ENCODE data around the gene GPC3.

Gene GPC3

DNA sequence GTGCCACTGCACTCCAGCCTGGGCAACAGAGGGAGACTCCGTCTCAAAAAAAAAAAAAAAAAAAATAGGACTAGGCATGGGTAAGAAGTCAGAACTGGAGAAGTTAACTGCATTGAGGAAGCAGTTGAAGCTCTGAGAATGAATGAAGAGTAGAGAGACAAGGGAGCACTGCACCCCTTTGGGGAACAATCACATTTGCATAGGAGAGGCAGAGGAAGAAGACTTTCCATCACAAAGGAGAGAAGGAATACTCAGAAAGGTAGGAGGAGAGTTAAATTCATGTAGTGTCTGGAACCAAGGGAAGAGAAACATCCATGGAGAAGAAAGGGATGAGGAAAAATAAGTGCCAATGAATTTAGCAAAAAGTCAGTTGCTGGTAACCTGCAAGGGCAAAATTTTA, 72.4 kb downstream of the GPC3 start:
- no peak for TF ChIP-seq CTCF (conservative IDR thresholded peaks at IDR 0.05; ENCODE audit: low read length)
- no peak for DNase-seq (ENCODE audit: low read depth)
- H3K4me3 ChIP-seq (ENCODE audit: low read length): no peak overlapping the region

DNA sequence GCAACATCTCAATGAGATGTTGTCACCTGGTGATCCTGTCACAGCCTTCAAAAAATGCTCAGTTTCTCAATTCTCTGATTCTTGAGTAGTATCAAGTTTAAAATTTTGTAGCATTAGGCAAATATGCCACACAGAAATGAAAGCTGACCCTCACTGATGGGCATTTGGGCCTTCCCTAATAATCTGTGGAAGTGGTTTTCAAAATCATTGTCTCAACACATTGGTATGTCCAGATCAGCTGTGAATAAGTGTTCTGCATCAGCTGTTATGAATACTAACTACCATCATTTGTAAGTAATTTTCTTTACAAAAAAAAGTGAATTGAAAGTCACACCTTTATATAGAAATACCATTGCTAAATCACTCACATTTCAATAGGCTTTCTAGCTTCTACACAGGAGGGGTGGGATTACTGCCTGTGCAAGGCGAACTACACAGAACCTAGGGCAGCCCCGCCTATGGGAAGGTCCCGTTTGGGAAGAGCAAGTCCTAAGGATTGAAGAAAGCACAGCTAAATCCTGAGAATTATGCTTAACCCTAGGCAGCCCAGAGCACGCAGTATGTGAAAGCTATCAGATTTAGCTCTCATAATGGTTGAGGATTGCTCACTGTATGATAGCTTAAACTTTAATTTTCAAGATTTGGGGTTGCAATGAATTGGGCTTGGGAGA, 73.4 kb downstream of the GPC3 start:
- TF ChIP-seq CTCF (conservative IDR thresholded peaks at IDR 0.05; ENCODE audit: low read length): no peak
- DNase-seq (ENCODE audit: low read depth): no peak
- no peak overlapping the region for H3K4me3 ChIP-seq (ENCODE audit: low read length)

- no peak for TF ChIP-seq CTCF (conservative IDR thresholded peaks at IDR 0.05; ENCODE audit: low read length)
- no peak overlapping the region for H3K4me3 ChIP-seq (ENCODE audit: low read length)
- DNase-seq (ENCODE audit: low read depth): no peak
Measured at GRCh38 chrX:133910539-133910938, 74.9 kb downstream of the GPC3 start.

DNA sequence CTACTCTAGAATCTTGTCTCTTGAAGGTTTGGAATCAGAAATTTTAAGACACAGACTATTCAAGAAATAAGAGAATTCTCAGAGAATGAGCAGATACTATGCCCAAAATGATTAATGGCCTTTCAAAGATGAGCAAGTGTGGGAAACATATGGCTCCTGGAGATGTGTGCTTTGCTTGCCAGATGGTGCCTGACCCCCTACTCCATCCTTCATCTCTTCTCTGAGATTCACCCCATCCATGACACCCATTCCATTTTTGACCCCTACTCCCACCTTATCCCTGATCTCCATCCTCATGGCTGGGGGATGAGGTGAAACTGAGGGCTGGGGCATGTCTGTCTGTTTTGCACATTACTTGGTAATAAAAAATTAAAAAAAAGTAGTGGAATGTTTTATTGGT, 75.5 kb downstream of the GPC3 start:
- no peak for TF ChIP-seq CTCF (conservative IDR thresholded peaks at IDR 0.05; ENCODE audit: low read length)
- DNase-seq (ENCODE audit: low read depth): no peak

DNA sequence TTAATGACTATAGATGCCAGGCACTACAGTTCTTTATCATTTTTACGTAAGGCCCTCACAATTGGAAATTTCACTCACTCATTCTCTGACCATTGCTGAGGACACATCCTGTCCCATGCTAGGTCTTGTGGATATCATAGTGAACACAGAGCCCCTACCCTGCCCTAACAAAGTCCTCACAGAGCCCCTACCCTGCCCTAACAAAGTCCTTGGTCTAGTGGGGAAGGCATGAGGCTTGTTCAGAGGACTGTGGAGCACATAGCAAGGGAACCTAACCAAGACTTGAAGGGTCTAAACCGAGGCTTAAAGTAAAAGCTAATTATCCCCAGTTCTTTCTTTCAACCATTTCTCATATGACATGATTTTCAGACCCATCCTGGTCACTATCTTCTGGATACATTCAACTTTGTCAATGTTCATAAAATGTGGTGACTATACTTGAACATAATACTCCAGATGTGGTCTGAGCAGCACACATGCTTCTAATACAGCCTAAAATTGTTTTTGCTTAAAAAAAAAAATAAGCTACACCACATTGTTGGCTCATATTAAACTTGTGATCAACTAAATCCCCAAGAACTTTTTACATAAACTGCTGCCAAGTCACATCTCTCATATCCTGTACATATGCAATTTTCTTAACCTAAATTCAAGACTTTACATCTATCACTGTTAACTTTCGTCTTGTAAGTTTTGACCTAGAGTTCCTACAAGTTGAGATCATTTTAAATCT, 77.0 kb downstream of the GPC3 start:
- no peak overlapping the region for H3K4me3 ChIP-seq (ENCODE audit: low read length)
- no peak for DNase-seq (ENCODE audit: low read depth)
- no peak for TF ChIP-seq CTCF (conservative IDR thresholded peaks at IDR 0.05; ENCODE audit: low read length)

More for the DNA sequence above, 75.5 kb downstream of the GPC3 start:
- H3K4me3 ChIP-seq (ENCODE audit: low read length): no peak overlapping the region

DNA sequence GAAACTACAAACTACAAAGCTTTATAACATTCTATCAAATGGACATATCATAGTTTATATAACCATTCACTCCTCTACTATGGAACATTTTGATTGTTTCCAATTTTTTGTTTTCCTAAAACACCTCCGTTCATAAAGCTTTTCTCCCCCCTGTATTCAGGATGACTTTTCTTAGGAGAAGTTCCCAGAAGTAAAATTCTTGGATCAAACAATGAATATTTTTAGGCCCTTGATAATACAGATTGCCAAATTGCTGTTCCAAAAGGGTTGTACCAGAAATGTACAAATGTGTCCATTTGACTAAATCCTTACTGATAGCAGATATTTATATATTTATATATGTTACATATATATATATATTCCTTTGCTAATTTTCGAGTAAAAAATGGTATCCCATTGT, 77.8 kb downstream of the GPC3 start:
- no peak for DNase-seq (ENCODE audit: low read depth)
- TF ChIP-seq CTCF (conservative IDR thresholded peaks at IDR 0.05; ENCODE audit: low read length): no peak
- H3K4me3 ChIP-seq (ENCODE audit: low read length): no peak overlapping the region

DNA sequence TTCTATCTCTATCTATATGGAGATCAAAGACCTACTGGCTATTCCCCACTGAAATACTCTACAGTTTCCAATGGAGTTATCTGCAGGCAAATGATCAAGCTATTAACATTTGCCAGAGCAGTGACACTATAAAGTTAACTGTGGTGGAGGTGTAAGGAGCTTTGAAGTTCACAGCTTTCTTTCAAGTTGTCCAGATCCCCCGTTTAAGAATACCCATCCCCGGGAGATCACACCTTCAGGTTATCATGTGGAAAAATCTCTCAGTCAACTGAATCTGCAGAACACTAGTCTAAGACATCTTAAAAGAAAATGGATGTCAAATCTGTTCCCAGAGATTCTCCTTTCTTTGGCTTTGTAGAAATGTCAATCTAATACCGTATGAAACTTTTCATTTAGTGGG, 80.1 kb downstream of the GPC3 start:
- no peak overlapping the region for H3K4me3 ChIP-seq (ENCODE audit: low read length)
- no peak for DNase-seq (ENCODE audit: low read depth)
- no peak for TF ChIP-seq CTCF (conservative IDR thresholded peaks at IDR 0.05; ENCODE audit: low read length)
